GM23338 (cell line): ENCODE results near the gene SETD1A. TPM values are rescaled to one million over a fixed set of nuclear protein-coding genes. Genes with fewer than 3 reads are reported as not detected.

ENCODE experiments used
- ATAC-seq: fragments of 200-7000 bp; cut with Tn5 transposase; 3 replicates; pipeline ENCODE4 v1.9.1; 2020
- DNase-seq: peaks from one replicate; pipeline ENCODE4 v3.0.0-alpha.2; 2015; ENCODE audit warnings: low spot score
- H2AFZ ChIP-seq: fragments of 200-600 bp; sonication (generic); 2 replicates; pipeline ENCODE4 v1.8.0; 2016; ENCODE audit warnings: antibody characterized with exemption, mild to moderate bottlenecking, moderate library complexity
- H3F3A ChIP-seq: fragments of 200-600 bp; sonication (generic); replicated peaks from 2 replicates; pipeline ENCODE4 v1.8.0; 2017; ENCODE audit warnings: antibody characterized with exemption, mixed run types, low read depth
- H3K27ac ChIP-seq: fragments of 200-600 bp; sonication (generic); 2 replicates; pipeline ENCODE4 v1.6.1; 2016; ENCODE audit warnings: low read depth
- H3K27me3 ChIP-seq: fragments of 200-600 bp; sonication (generic); 2 replicates; pipeline ENCODE4 v1.8.0; 2016; ENCODE audit warnings: mild to moderate bottlenecking, mixed run types, moderate library complexity; ENCODE audit not compliant: insufficient read depth
- H3K36me3 ChIP-seq: fragments of 200-600 bp; sonication (generic); 2 replicates; pipeline ENCODE4 v1.8.0; 2016; ENCODE audit warnings: mild to moderate bottlenecking; ENCODE audit not compliant: insufficient read depth
- H3K4me1 ChIP-seq: fragments of 200-600 bp; sonication (generic); 2 replicates; pipeline ENCODE4 v1.8.0; 2016; ENCODE audit warnings: mild to moderate bottlenecking, moderate library complexity; ENCODE audit not compliant: insufficient read depth
- H3K4me2 ChIP-seq: fragments of 200-600 bp; sonication (generic); 2 replicates; pipeline ENCODE4 v1.7.1; 2017; ENCODE audit warnings: mixed run types
- H3K4me3 ChIP-seq: fragments of 200-600 bp; sonication (generic); 2 replicates; pipeline ENCODE4 v1.6.1; 2016; ENCODE audit warnings: mixed run types
- H3K79me2 ChIP-seq: fragments of 200-600 bp; sonication (generic); replicated peaks from 2 replicates; pipeline ENCODE4 v1.8.0; 2017; ENCODE audit warnings: mild to moderate bottlenecking; ENCODE audit not compliant: insufficient read depth
- H3K9me2 ChIP-seq: fragments of 200-600 bp; sonication (generic); 2 replicates; pipeline ENCODE4 v1.8.0; 2017; ENCODE audit not compliant: insufficient read depth
- H4K20me1 ChIP-seq: fragments of 200-600 bp; sonication (generic); replicated peaks from 2 replicates; pipeline ENCODE4 v1.8.0; 2017; ENCODE audit warnings: mild to moderate bottlenecking; ENCODE audit not compliant: insufficient read depth
- H3K27ac Mint-ChIP-seq: 2 replicates; pipeline ENCODE4 v1.8.0; 2020; ENCODE audit warnings: inconsistent platforms, mild to moderate bottlenecking, moderate library complexity, mixed read lengths
- H3K27me3 Mint-ChIP-seq: 3 replicates; pipeline ENCODE4 v1.8.0; 2022; ENCODE audit warnings: low read depth, mild to moderate bottlenecking, moderate library complexity, mixed read lengths, inconsistent platforms; ENCODE audit not compliant: insufficient read depth, poor library complexity
- H3K36me3 Mint-ChIP-seq: 3 replicates; pipeline ENCODE4 v1.8.0; 2021; ENCODE audit warnings: low read depth, mild to moderate bottlenecking, inconsistent platforms, moderate library complexity, mixed read lengths
- H3K4me1 Mint-ChIP-seq: 3 replicates; pipeline ENCODE4 v1.8.0; 2020; ENCODE audit warnings: mild to moderate bottlenecking, inconsistent platforms, mixed read lengths
- H3K4me3 Mint-ChIP-seq: 3 replicates; pipeline ENCODE4 v1.8.0; 2021; ENCODE audit warnings: moderate library complexity, mild to moderate bottlenecking, inconsistent platforms, mixed read lengths
- H3K9me3 Mint-ChIP-seq: 3 replicates; pipeline ENCODE4 v1.8.0; 2020; ENCODE audit warnings: moderate library complexity, mild to moderate bottlenecking, inconsistent platforms, mixed read lengths
- CREB1 ChIP-seq: fragments of 250-450 bp; sonication (Bioruptor Pico); IDR thresholded peaks from 2 replicates; pipeline ENCODE4 v1.5.0; 2020; ENCODE audit warnings: low read depth, mild to moderate bottlenecking, moderate library complexity
- CTCF ChIP-seq, 2 experiments: fragments of 200-600 bp in 1 of 2; sonication (generic) in 1 of 2; conservative IDR thresholded peaks; 2 replicates each; pipeline versions ENCODE4 v1.5.1 to v1.6.1; 2016 to 2017; ENCODE audit warnings: antibody characterized with exemption in 2 of 2, low read depth in 2 of 2, mild to moderate bottlenecking in 2 of 2, moderate library complexity in 1 of 2
- ETS1 ChIP-seq: IDR thresholded peaks from 2 replicates; pipeline ENCODE4 v1.6.1; 2016; ENCODE audit warnings: antibody characterized with exemption
- EZH2 ChIP-seq: fragments of 200-600 bp; sonication (generic); IDR thresholded peaks from one replicate; pipeline ENCODE4 v1.8.0; 2017; ENCODE audit warnings: antibody characterized with exemption, mild to moderate bottlenecking, low read depth; ENCODE audit not compliant: unreplicated experiment
- EZH2phosphoT487 ChIP-seq: fragments of 200-600 bp; sonication (generic); IDR thresholded peaks from one replicate; pipeline ENCODE4 v1.8.1; 2018; ENCODE audit warnings: antibody characterized with exemption; ENCODE audit not compliant: unreplicated experiment
- JUNB ChIP-seq: IDR thresholded peaks from one replicate; pipeline ENCODE4 v1.6.1; 2016; ENCODE audit warnings: antibody characterized with exemption; ENCODE audit not compliant: unreplicated experiment
- NANOG ChIP-seq: IDR thresholded peaks from 2 replicates; pipeline ENCODE4 v1.6.1; 2016; ENCODE audit warnings: antibody characterized with exemption, borderline replicate concordance
- POLR2AphosphoS5 ChIP-seq: IDR thresholded peaks from 2 replicates; pipeline ENCODE4 v1.6.1; 2016; ENCODE audit warnings: antibody characterized with exemption, low read depth
- REST ChIP-seq: IDR thresholded peaks from one replicate; pipeline ENCODE4 v1.6.1; 2018; ENCODE audit warnings: antibody characterized with exemption; ENCODE audit not compliant: unreplicated experiment
- STAT1 ChIP-seq: IDR thresholded peaks from one replicate; pipeline ENCODE4 v1.6.1; 2016; ENCODE audit warnings: antibody characterized with exemption; ENCODE audit not compliant: unreplicated experiment
- ZNF114 ChIP-seq: fragments of 250-450 bp; sonication (Bioruptor Pico); IDR thresholded peaks from 2 replicates; pipeline ENCODE4 v1.5.0; 2020; ENCODE audit warnings: mild to moderate bottlenecking, moderate library complexity
- ZNF331 ChIP-seq: fragments of 250-450 bp; sonication (Bioruptor Pico); IDR thresholded peaks from 2 replicates; pipeline ENCODE4 v1.5.0; 2020; ENCODE audit warnings: low read depth, mild to moderate bottlenecking, moderate library complexity
- ZNF462 ChIP-seq: fragments of 250-450 bp; sonication (Bioruptor Pico); IDR thresholded peaks from 2 replicates; pipeline ENCODE4 v1.5.0; 2020; ENCODE audit warnings: mild to moderate bottlenecking, moderate library complexity
- polyA plus RNA-seq: library from polyadenylated mRNA; unstranded; fragments of >200 nt; fragmentation: Nextera tagmentation; extraction: Ambion mirVana; gene quantifications from 2 replicates; pipeline ENCODE4 v1.2.1, GENCODE V29; 2016
- total RNA-seq: library from RNA; depleted of rRNA; stranded (reverse); fragments of >200 nt; shearing (Covaris generic); gene quantifications from 2 replicates; pipeline ENCODE4 v1.2.3, GENCODE V29; 2014

SETD1A gene
- total and polyA plus RNA-seq, 2 experiments from 2014 or later, result 10.8 to 21.9 TPM

GRCh38 chr16:30991052-30991451, 33.5 kb downstream of the SETD1A start:
- peaks cover 10% of the 10 kb centered on the region for H3K4me1 ChIP-seq
- TF ChIP-seq POLR2AphosphoS5 (no peak), CTCF (conservative IDR thresholded peaks at IDR 0.05; ENCODE audit: low read depth in 2 of 2) (no peak), ZNF331 (CRISPR knock-in tag) (no peak), ETS1 (no peak), JUNB (no peak), ZNF114 (CRISPR knock-in tag) (no peak), EZH2phosphoT487 (no peak), REST (no peak), STAT1 (no peak), EZH2 (no peak), CREB1 (CRISPR knock-in tag) (no peak), NANOG (no peak), ZNF462 (CRISPR knock-in tag) (no peak)
- no peaks in the 10 kb centered on the region; the same call in 1 of the 2 replicates for H4K20me1 ChIP-seq
- Mint-ChIP-seq H3K27ac (no peak overlapping the region), H3K4me1 (peaks cover 4% of the 10 kb centered on the region; the same call in 2 of the 3 replicates), H3K36me3 (peaks cover 4% of the 10 kb centered on the region; the same call in 1 of the 3 replicates), H3K27me3 (peaks cover 14% of the 10 kb centered on the region), H3K9me3 (no peaks in the 10 kb centered on the region), H3K4me3 (no peak overlapping the region)
- no peaks in the 10 kb centered on the region for H3K27me3 ChIP-seq
- ATAC-seq (no peak), DNase-seq (no peak)
- H3K4me2 ChIP-seq, result no peak overlapping the region
- H3K4me3 ChIP-seq, result no peak overlapping the region
- no peaks in the 10 kb centered on the region for H3K79me2 ChIP-seq
- no peaks in the 10 kb centered on the region for H3K9me2 ChIP-seq
- H3K27ac ChIP-seq, result no peak overlapping the region
- H2AFZ ChIP-seq, result no peak overlapping the region
- H3F3A ChIP-seq, result peaks cover 6% of the 10 kb centered on the region; the same call in 1 of the 2 replicates
- H3K36me3 ChIP-seq, result no peaks in the 10 kb centered on the region
